Gastroesophageal sphincter (tissue), 4 donors: ENCODE measurements around the gene EMX1. TPM values are rescaled to one million over a fixed set of nuclear protein-coding genes. Genes with fewer than 3 reads are reported as not detected.

Experiments
- ATAC-seq: fragments of 150-250 bp; one replicate; pipeline ENCODE4 v1.9.1; 2016; ENCODE audit warnings: mild to moderate bottlenecking, moderate library complexity
- H3K27ac ChIP-seq, 4 donors: fragments of 200-600 bp; sonication (generic) in 3 of 4; 1 replicate in 3 of 4; 2 replicates in 1 of 4; pipeline ENCODE4 v1.5.1; 2016 to 2019
- H3K27me3 ChIP-seq: fragments of 200-600 bp; sonication (generic); one replicate; pipeline ENCODE4 v1.5.1; 2019
- H3K36me3 ChIP-seq, 2 donors: fragments of 200-600 bp; sonication (generic); one replicate each; pipeline ENCODE4 v1.5.1; 2019; ENCODE audit warnings: control low read depth in 1 of 2
- H3K4me1 ChIP-seq, 3 donors: fragments of 200-600 bp; sonication (generic); 1 replicate in 2 of 3; 2 replicates in 1 of 3; pipeline ENCODE4 v1.5.1; 2016 to 2019; ENCODE audit warnings: control low read depth in 2 of 3
- H3K4me3 ChIP-seq, 2 donors: fragments of 200-600 bp; sonication (generic); one replicate each; pipeline ENCODE4 v1.5.1; 2019; ENCODE audit warnings: mild to moderate bottlenecking in 1 of 2, moderate library complexity in 1 of 2
- H3K9me3 ChIP-seq, 3 donors: fragments of 200-600 bp; sonication (generic); one replicate each; pipeline ENCODE4 v1.5.1; 2017 to 2019; ENCODE audit warnings: control low read depth in 2 of 3
- EP300 ChIP-seq: sonication (generic); formaldehyde crosslinking; IDR thresholded peaks from one replicate; pipeline ENCODE4 v1.6.1; 2017; ENCODE audit warnings: antibody characterized with exemption, mild to moderate bottlenecking
- POLR2A ChIP-seq, 2 donors: fragments of 450-650 bp; IDR thresholded peaks; one replicate each; pipeline ENCODE4 v1.6.1; 2017; ENCODE audit warnings: antibody characterized with exemption in 2 of 2, mild to moderate bottlenecking in 2 of 2, moderate library complexity in 1 of 2
- POLR2AphosphoS5 ChIP-seq: sonication (generic); formaldehyde crosslinking; IDR thresholded peaks from one replicate; pipeline ENCODE4 v1.6.1; 2017; ENCODE audit warnings: antibody characterized with exemption
- WGBS, 2 donors: methylation state at CpG; one replicate each; pipeline ENCODE4 v1.1.5; 2018; ENCODE audit warnings: low coverage in 1 of 2; 5-methylcytosine and 5-hydroxymethylcytosine counted together
- total RNA-seq, 4 donors: library from RNA; depleted of rRNA; stranded (reverse); fragments of >200 nt; gene quantifications; one replicate each; pipeline ENCODE4 v1.1.0, GENCODE V29; 2016
- TF ChIP-seq, protein P1 (sequence below), 4 experiments: fragments of 200-600 bp in 2 of 4; fragments of 450-650 bp in 2 of 4; sonication (generic) in 1 of 4; IDR thresholded peaks; one replicate each; pipeline ENCODE4 v1.5.1; 2017 to 2019; ENCODE audit warnings: antibody characterized with exemption in 4 of 4, mild to moderate bottlenecking in 2 of 4, moderate library complexity in 2 of 4

The EMX1 gene
- total RNA-seq, 4 donors from 2014 or later: 0.15 TPM; not detected in 3

DNA sequence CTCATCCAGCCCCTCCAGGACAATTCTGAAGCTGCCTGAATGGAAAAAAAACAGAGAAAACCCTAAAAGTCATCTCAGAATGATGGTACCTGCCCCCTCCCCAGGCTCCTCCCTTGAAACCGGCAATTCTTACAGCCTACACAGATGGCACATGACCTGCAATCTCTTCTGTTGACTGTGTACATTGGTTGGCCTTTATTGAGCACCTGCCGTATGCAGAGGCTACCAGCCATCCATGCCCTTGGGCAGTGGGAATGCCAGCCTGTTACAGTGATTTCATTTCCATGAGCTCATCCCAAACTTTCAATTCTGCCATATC lies 57.1 kb downstream of the EMX1 start:
- no peaks in the 10 kb centered on the region for H3K27me3 ChIP-seq
- WGBS, 2 donors: 81 to 89% methylated on average over 1 to 2 of the region's 2 CpGs

DNA sequence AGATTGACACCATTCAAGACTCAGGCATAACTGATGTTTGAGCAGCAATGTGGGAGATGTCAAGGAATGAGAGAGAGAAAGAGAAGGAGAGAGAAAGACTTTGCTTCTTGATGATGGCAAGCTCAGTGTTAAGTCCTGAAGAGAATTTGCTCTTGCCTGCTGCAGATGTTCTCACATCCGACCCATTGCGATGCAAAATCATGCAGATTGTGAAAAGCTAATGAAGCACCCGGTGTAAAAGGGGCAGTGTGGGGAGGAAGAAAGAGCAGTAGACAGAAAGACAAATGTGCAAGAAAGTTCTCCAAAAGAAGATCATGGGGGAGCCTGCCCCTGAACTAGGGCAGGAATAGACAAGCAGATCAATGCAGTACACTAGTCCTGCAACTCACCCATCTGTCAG lies 57.7 kb downstream of the EMX1 start:
- no peaks in the 10 kb centered on the region for H3K27me3 ChIP-seq
- peaks cover 0 to 41% of the 10 kb centered on the region in 2 donors for H3K36me3 ChIP-seq
- H3K4me1 ChIP-seq: no peaks in the 10 kb centered on the region
- H3K27ac ChIP-seq: no peak overlapping the region
- no peak for TF ChIP-seq EP300
- no peak for TF ChIP-seq POLR2AphosphoS5
- TF ChIP-seq, protein P1, sequence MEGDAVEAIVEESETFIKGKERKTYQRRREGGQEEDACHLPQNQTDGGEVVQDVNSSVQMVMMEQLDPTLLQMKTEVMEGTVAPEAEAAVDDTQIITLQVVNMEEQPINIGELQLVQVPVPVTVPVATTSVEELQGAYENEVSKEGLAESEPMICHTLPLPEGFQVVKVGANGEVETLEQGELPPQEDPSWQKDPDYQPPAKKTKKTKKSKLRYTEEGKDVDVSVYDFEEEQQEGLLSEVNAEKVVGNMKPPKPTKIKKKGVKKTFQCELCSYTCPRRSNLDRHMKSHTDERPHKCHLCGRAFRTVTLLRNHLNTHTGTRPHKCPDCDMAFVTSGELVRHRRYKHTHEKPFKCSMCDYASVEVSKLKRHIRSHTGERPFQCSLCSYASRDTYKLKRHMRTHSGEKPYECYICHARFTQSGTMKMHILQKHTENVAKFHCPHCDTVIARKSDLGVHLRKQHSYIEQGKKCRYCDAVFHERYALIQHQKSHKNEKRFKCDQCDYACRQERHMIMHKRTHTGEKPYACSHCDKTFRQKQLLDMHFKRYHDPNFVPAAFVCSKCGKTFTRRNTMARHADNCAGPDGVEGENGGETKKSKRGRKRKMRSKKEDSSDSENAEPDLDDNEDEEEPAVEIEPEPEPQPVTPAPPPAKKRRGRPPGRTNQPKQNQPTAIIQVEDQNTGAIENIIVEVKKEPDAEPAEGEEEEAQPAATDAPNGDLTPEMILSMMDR (IDR thresholded peaks at IDR 0.05): no peak
- no peak for TF ChIP-seq POLR2A (IDR thresholded peaks at IDR 0.05)
- no peak for ATAC-seq
- WGBS, 2 donors: 50 to 100% methylated on average over 1 to 3 of the region's 3 CpGs
- H3K9me3 ChIP-seq: no peaks in the 10 kb centered on the region
- no peak overlapping the region for H3K4me3 ChIP-seq

More for the DNA sequence above, 57.1 kb downstream of the EMX1 start:
- no peaks in the 10 kb centered on the region for H3K4me1 ChIP-seq
- H3K27ac ChIP-seq: no peak overlapping the region
- no peak for TF ChIP-seq POLR2AphosphoS5
- no peak for TF ChIP-seq POLR2A (IDR thresholded peaks at IDR 0.05)
- TF ChIP-seq, protein P1 (IDR thresholded peaks at IDR 0.05): no peak
- no peak for TF ChIP-seq EP300
- H3K4me3 ChIP-seq: no peak overlapping the region
- H3K36me3 ChIP-seq: peaks cover 0 to 45% of the 10 kb centered on the region in 2 donors
- H3K9me3 ChIP-seq: no peaks in the 10 kb centered on the region
- ATAC-seq: no peak

DNA sequence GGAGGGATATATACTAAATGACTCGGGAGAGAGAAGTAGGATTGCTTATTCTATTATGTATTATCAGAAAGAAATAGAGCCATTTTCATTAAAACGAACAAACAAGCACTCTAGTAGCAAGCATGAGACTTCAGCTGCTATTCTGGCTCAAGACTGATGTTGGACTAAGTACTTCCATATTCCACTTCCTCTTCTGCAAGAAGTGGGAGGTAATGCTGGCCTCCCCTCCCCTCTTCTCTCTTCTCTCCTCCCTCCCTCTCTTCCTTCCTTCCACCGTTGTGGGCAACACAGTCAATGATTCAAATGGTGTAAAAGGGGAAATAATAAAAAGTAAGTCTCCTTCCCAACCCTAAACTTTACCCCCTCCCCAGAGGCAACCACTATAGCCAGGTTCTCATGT lies 62.6 kb downstream of the EMX1 start:
- Histone ChIP-seq H3K4me1 (no peaks in the 10 kb centered on the region), H3K36me3 (peaks cover 0 to 48% of the 10 kb centered on the region in 2 donors), H3K27ac (no peak overlapping the region), H3K9me3 (no peaks in the 10 kb centered on the region), H3K27me3 (no peaks in the 10 kb centered on the region), H3K4me3 (no peak overlapping the region)
- 61 to 72% methylated on average over 3 of the region's 3 CpGs for WGBS, 2 donors
- ATAC-seq: no peak
- TF ChIP-seq, protein P1 (IDR thresholded peaks at IDR 0.05): no peak
- no peak for TF ChIP-seq POLR2AphosphoS5

DNA sequence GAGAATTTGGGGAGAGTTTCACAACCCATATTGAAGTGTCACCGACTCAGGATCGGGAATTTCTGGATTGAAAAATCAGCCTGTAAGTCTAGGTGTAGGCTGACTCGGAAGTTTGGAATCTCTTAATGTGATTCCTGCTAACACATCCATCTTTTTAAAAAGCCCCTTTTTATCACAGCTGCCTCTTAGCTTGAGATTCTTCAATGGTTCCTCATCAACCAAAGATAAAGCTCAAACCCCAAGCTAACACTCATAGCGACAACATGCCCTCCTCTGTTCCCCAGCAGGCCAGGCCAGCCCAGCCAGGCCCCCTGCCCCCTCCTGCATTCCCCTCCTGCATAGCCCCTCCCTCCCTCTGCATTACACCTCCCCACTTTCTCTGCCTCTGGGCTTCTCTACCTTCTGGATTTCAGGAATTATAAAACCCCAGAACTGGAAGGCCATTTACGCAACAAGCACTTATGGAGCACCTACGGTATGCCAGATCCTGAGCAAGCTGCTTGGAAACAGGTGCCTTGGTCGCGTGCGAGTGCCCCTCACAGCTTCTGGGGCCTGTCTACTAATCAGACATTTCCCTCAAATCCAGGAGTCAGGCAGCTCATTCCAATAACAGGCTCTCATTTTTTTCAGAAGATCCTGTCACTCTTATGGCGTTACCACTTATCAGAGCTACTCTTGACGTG lies 63.4 kb downstream of the EMX1 start:
- H3K4me1 ChIP-seq: no peaks in the 10 kb centered on the region
- no peaks in the 10 kb centered on the region for H3K9me3 ChIP-seq
- H3K4me3 ChIP-seq: no peak overlapping the region
- no peak for ATAC-seq
- H3K36me3 ChIP-seq: peaks cover 0 to 46% of the 10 kb centered on the region in 2 donors
- no peak overlapping the region for H3K27ac ChIP-seq
- H3K27me3 ChIP-seq: no peaks in the 10 kb centered on the region
- TF ChIP-seq POLR2A (IDR thresholded peaks at IDR 0.05) (no peak), POLR2AphosphoS5 (no peak), EP300 (no peak)
- TF ChIP-seq, protein P1 (IDR thresholded peaks at IDR 0.05): no peak
- WGBS, 2 donors: 72 to 81% methylated on average over 5 to 10 of the region's 11 CpGs

DNA sequence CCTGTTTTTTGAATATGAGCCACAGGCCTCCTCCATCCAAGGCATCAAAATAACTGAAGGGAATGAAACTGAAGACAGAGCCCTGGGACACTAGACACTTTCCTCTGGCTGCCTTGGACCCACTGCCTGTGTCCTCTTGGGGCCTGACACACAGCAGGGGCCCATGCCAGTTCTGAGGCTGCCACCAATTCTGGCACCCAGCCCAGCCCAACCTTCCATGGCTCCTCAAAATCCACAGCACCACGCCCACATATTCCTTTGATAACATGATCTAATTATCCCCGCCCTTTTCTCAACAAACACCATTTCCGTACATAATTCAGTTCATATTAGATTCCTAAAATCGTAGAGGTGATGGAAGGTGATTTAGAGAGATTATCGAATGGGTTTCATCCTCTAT lies 64.2 kb downstream of the EMX1 start:
- Histone ChIP-seq H3K4me3 (no peak overlapping the region), H3K4me1 (no peaks in the 10 kb centered on the region), H3K27ac (no peak overlapping the region), H3K9me3 (no peaks in the 10 kb centered on the region), H3K36me3 (peaks cover 0 to 50% of the 10 kb centered on the region in 2 donors), H3K27me3 (no peaks in the 10 kb centered on the region)
- no peak for ATAC-seq
- WGBS, 2 donors: 88 to 90% methylated on average over 5 of the region's 5 CpGs
- no peak for TF ChIP-seq POLR2AphosphoS5
- TF ChIP-seq EP300: no peak
- no peak for TF ChIP-seq POLR2A (IDR thresholded peaks at IDR 0.05)
- TF ChIP-seq, protein P1 (IDR thresholded peaks at IDR 0.05): no peak
